Measurements from ENCODE around the gene LATS1. TPM values are rescaled to one million over a fixed set of nuclear protein-coding genes. Genes with fewer than 3 reads are reported as not detected.

Gene LATS1
- total RNA-seq, 2 donors from 2014 or later, result 28.7 to 44.8 TPM

- DNase-seq (ENCODE audit: low spot score), result no peak
These were observed 57.9 kb downstream of the LATS1 start for GRCh38 chr6:149660028-149660427.

GRCh38 chr6:149657441-149657840 lies 60.5 kb downstream of the LATS1 start:
- Histone ChIP-seq H3K36me3 (no peaks in the 10 kb centered on the region), H3K27ac (no peak overlapping the region), H3K9me3 (no peaks in the 10 kb centered on the region), H3K27me3 (replicated peaks; ENCODE audit: insufficient read depth) (no peaks in the 10 kb centered on the region), H3K4me1 (replicated peaks) (no peaks in the 10 kb centered on the region), H3K4me3 (no peak overlapping the region)
- TF ChIP-seq POLR2AphosphoS5 (IDR thresholded peaks at IDR 0.05), result no peak
- TF ChIP-seq POLR2A (IDR thresholded peaks at IDR 0.05), result no peak
- TF ChIP-seq, protein P1, sequence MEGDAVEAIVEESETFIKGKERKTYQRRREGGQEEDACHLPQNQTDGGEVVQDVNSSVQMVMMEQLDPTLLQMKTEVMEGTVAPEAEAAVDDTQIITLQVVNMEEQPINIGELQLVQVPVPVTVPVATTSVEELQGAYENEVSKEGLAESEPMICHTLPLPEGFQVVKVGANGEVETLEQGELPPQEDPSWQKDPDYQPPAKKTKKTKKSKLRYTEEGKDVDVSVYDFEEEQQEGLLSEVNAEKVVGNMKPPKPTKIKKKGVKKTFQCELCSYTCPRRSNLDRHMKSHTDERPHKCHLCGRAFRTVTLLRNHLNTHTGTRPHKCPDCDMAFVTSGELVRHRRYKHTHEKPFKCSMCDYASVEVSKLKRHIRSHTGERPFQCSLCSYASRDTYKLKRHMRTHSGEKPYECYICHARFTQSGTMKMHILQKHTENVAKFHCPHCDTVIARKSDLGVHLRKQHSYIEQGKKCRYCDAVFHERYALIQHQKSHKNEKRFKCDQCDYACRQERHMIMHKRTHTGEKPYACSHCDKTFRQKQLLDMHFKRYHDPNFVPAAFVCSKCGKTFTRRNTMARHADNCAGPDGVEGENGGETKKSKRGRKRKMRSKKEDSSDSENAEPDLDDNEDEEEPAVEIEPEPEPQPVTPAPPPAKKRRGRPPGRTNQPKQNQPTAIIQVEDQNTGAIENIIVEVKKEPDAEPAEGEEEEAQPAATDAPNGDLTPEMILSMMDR (IDR thresholded peaks at IDR 0.05), result no peak
- DNase-seq (ENCODE audit: low spot score), result no peak
- 96% methylated on average over 5 of the region's 5 CpGs for WGBS
- intact Hi-C loops (cut with DNase I), result no loop called here

More at GRCh38 chr6:149660028-149660427, 57.9 kb downstream of the LATS1 start:
- Histone ChIP-seq H3K4me3 (no peak overlapping the region), H3K9me3 (no peaks in the 10 kb centered on the region), H3K27ac (no peak overlapping the region), H3K36me3 (no peaks in the 10 kb centered on the region), H3K4me1 (replicated peaks) (no peaks in the 10 kb centered on the region), H3K27me3 (replicated peaks; ENCODE audit: insufficient read depth) (no peaks in the 10 kb centered on the region)
- intact Hi-C loops (cut with DNase I), result no loop called here
- TF ChIP-seq, protein P1 (IDR thresholded peaks at IDR 0.05), result no peak
- no peak for TF ChIP-seq POLR2A (IDR thresholded peaks at IDR 0.05)
- TF ChIP-seq POLR2AphosphoS5 (IDR thresholded peaks at IDR 0.05), result no peak
- WGBS, result 97% methylated on average over 4 of the region's 4 CpGs

GRCh38 chr6:149651056-149651455 lies 66.8 kb downstream of the LATS1 start:
- H3K27me3 ChIP-seq (replicated peaks; ENCODE audit: insufficient read depth), result no peaks in the 10 kb centered on the region

GRCh38 chr6:149648148-149649145 lies 69.5 kb downstream of the LATS1 start, which contains the start of gene KATNA1:
Gene KATNA1, minus strand, starts transcription at chr6:149648714. Its CDS starts 10,167 bp downstream, at chr6:149638547.
- H3K27me3 ChIP-seq (replicated peaks; ENCODE audit: insufficient read depth), result no peaks in the 10 kb centered on the region
- no peaks in the 10 kb centered on the region for H3K9me3 ChIP-seq
- no peaks in the 10 kb centered on the region for H3K36me3 ChIP-seq
- DNase-seq (ENCODE audit: low spot score), result peak; percentile 78
- intact Hi-C loops (cut with DNase I), result loop anchor here (2.0 to 10.0 kb wide), 2 partner anchors 68 to 84 kb away; partner anchors contain the start of gene GINM1
- H3K27ac ChIP-seq, result peak within 1 kb of the TSS; percentile 82 to 87
- no peaks in the 10 kb centered on the region for H3K4me1 ChIP-seq (replicated peaks)
- peak; percentile 77 for TF ChIP-seq POLR2A (IDR thresholded peaks at IDR 0.05)
- TF ChIP-seq, protein P1 (IDR thresholded peaks at IDR 0.05), result peak in 2 of 4 experiments; percentile 14 to 25
- peak; percentile 72 for TF ChIP-seq POLR2AphosphoS5 (IDR thresholded peaks at IDR 0.05)
- H3K4me3 ChIP-seq, result peak within 1 kb of the TSS; percentile 76 to 77
- WGBS, result under 1% methylated on average over 61 of the region's 69 CpGs

More at GRCh38 chr6:149651056-149651455, 66.8 kb downstream of the LATS1 start:
- Histone ChIP-seq H3K27ac (no peak overlapping the region), H3K4me3 (no peak overlapping the region), H3K36me3 (no peaks in the 10 kb centered on the region), H3K4me1 (replicated peaks) (no peaks in the 10 kb centered on the region), H3K9me3 (no peaks in the 10 kb centered on the region)
- DNase-seq (ENCODE audit: low spot score), result no peak
- intact Hi-C loops (cut with DNase I), result no loop called here
- TF ChIP-seq POLR2A (IDR thresholded peaks at IDR 0.05), result no peak
- no peak for TF ChIP-seq POLR2AphosphoS5 (IDR thresholded peaks at IDR 0.05)
- TF ChIP-seq, protein P1 (IDR thresholded peaks at IDR 0.05), result no peak
